Osteoblast (primary cell): ENCODE data around the gene NUP205. TPM values are rescaled to one million over a fixed set of nuclear protein-coding genes. Genes with fewer than 3 reads are reported as not detected.

ENCODE experiments used
- DNase-seq: peaks from one replicate; pipeline ENCODE4 v3.0.0; 2011; ENCODE audit warnings: low spot score, mixed read lengths; ENCODE audit not compliant: insufficient read length; ENCODE audit errors: missing footprints
- H2AFZ ChIP-seq: 2 replicates; pipeline ENCODE4 v1.6.0; 2011; ENCODE audit warnings: mild to moderate bottlenecking, low read length
- H3K27ac ChIP-seq: 2 replicates; pipeline ENCODE4 v1.5.1; 2011; ENCODE audit warnings: mild to moderate bottlenecking, low read depth, low read length, moderate library complexity
- H3K27me3 ChIP-seq: 2 replicates; pipeline ENCODE4 v1.6.0; 2012; ENCODE audit warnings: mild to moderate bottlenecking, control low read depth, inconsistent platforms, low read length, moderate library complexity; ENCODE audit not compliant: insufficient read depth
- H3K36me3 ChIP-seq: 2 replicates; pipeline ENCODE4 v1.5.1; 2011; ENCODE audit warnings: mild to moderate bottlenecking, low read length, control low read depth, moderate library complexity; ENCODE audit not compliant: insufficient read depth
- H3K4me1 ChIP-seq: 2 replicates; pipeline ENCODE4 v1.5.1; 2011; ENCODE audit warnings: mild to moderate bottlenecking, low read length, control low read depth, moderate library complexity; ENCODE audit not compliant: insufficient read depth
- H3K4me2 ChIP-seq: 2 replicates; pipeline ENCODE4 v1.6.0; 2011; ENCODE audit warnings: mild to moderate bottlenecking, low read length; ENCODE audit not compliant: insufficient read depth
- H3K4me3 ChIP-seq: fragments of 200-600 bp; sonication (generic); 3 replicates; pipeline ENCODE4 v1.5.1; 2012; ENCODE audit warnings: mild to moderate bottlenecking, low read length, inconsistent platforms; ENCODE audit not compliant: insufficient read depth
- H3K79me2 ChIP-seq: 2 replicates; pipeline ENCODE4 v1.6.0; 2012; ENCODE audit warnings: mild to moderate bottlenecking, low read length, control low read depth, inconsistent platforms; ENCODE audit not compliant: insufficient read depth
- H3K9me3 ChIP-seq: 2 replicates; pipeline ENCODE4 v1.5.1; 2011; ENCODE audit warnings: low read depth, low read length, control low read depth
- H4K20me1 ChIP-seq: 2 replicates; pipeline ENCODE4 v1.6.0; 2012; ENCODE audit warnings: mild to moderate bottlenecking, low read length, control low read depth; ENCODE audit not compliant: insufficient read depth
- CTCF ChIP-seq: IDR thresholded peaks from 2 replicates; pipeline ENCODE4 v1.5.1; 2011; ENCODE audit warnings: mild to moderate bottlenecking, low read depth, low read length, moderate library complexity; ENCODE audit errors: extremely low read depth
- total RNA-seq: library from RNA; depleted of rRNA; stranded (reverse); fragments of >200 nt; gene quantifications from 2 replicates; pipeline ENCODE4 v1.2.3, GENCODE V29; 2012

NUP205 gene
- total RNA-seq, 1 donor: 33.7 TPM

GRCh38 chr7:135527025-135527424 lies 30.7 kb upstream of the NUP205 start:
- no peak for DNase-seq
- Histone ChIP-seq H3K4me1 (no peaks in the 10 kb centered on the region), H2AFZ (no peak overlapping the region), H3K79me2 (no peaks in the 10 kb centered on the region), H3K27ac (no peak overlapping the region), H3K9me3 (no peaks in the 10 kb centered on the region), H3K36me3 (no peaks in the 10 kb centered on the region), H3K27me3 (peaks cover 4% of the 10 kb centered on the region), H4K20me1 (no peaks in the 10 kb centered on the region), H3K4me3 (no peak overlapping the region), H3K4me2 (no peak overlapping the region)
- TF ChIP-seq CTCF: no peak

- Histone ChIP-seq H3K79me2 (no peaks in the 10 kb centered on the region), H3K36me3 (no peaks in the 10 kb centered on the region), H2AFZ (no peak overlapping the region), H3K4me2 (no peak overlapping the region), H3K27me3 (peaks cover 8% of the 10 kb centered on the region), H3K27ac (no peak overlapping the region), H4K20me1 (no peaks in the 10 kb centered on the region), H3K9me3 (no peaks in the 10 kb centered on the region), H3K4me3 (no peak overlapping the region), H3K4me1 (no peaks in the 10 kb centered on the region)
- TF ChIP-seq CTCF: no peak
- no peak for DNase-seq
These were observed 21.6 kb upstream of the NUP205 start for GRCh38 chr7:135536150-135536549.

- Histone ChIP-seq H3K79me2 (no peaks in the 10 kb centered on the region), H2AFZ (no peak overlapping the region), H3K4me3 (no peak overlapping the region), H3K4me1 (no peaks in the 10 kb centered on the region), H3K27ac (no peak overlapping the region), H3K9me3 (no peaks in the 10 kb centered on the region), H3K36me3 (no peaks in the 10 kb centered on the region), H3K27me3 (peaks cover 8% of the 10 kb centered on the region), H3K4me2 (no peak overlapping the region), H4K20me1 (no peaks in the 10 kb centered on the region)
- no peak for TF ChIP-seq CTCF
- DNase-seq: no peak
These were observed 20.3 kb upstream of the NUP205 start for GRCh38 chr7:135537453-135537852.

GRCh38 chr7:135537905-135538304 lies 19.8 kb upstream of the NUP205 start:
- no peaks in the 10 kb centered on the region for H3K9me3 ChIP-seq
- no peak for TF ChIP-seq CTCF
- H3K4me2 ChIP-seq: no peak overlapping the region
- no peaks in the 10 kb centered on the region for H3K79me2 ChIP-seq
- no peak overlapping the region for H2AFZ ChIP-seq
- DNase-seq: no peak
- H3K27me3 ChIP-seq: peaks cover 8% of the 10 kb centered on the region
- no peaks in the 10 kb centered on the region for H3K4me1 ChIP-seq
- no peaks in the 10 kb centered on the region for H4K20me1 ChIP-seq
- H3K4me3 ChIP-seq: no peak overlapping the region
- no peak overlapping the region for H3K27ac ChIP-seq
- H3K36me3 ChIP-seq: no peaks in the 10 kb centered on the region
